HFFc6 (cell line): ENCODE results near the gene CCNI. TPM values are rescaled to one million over a fixed set of nuclear protein-coding genes. Genes with fewer than 3 reads are reported as not detected.
A peak's percentile ranks its signal among the peaks of the same experiment; 100 is the strongest.
"Not testable (repeated sequence)": the region's sequence is repeated elsewhere in the genome, so short reads cannot be mapped to it uniquely, and the experiment has no call there.

Experiments used
- DNase-seq: peaks from one replicate; pipeline ENCODE4 v3.0.0-alpha.2; 2018
- H3K27ac Mint-ChIP-seq: 2 replicates; pipeline ENCODE4 v1.8.0; 2020; ENCODE audit warnings: mild to moderate bottlenecking, mixed read lengths
- H3K27me3 Mint-ChIP-seq: 2 replicates; pipeline ENCODE4 v1.8.0; 2021; ENCODE audit warnings: mild to moderate bottlenecking, moderate library complexity, mixed read lengths; ENCODE audit not compliant: insufficient read depth
- H3K36me3 Mint-ChIP-seq: 2 replicates; pipeline ENCODE4 v1.8.0; 2021; ENCODE audit warnings: low read depth, mixed read lengths
- H3K4me1 Mint-ChIP-seq: 2 replicates; pipeline ENCODE4 v1.8.0; 2020; ENCODE audit warnings: low read depth, mixed read lengths
- H3K4me3 Mint-ChIP-seq: 2 replicates; pipeline ENCODE4 v1.8.0; 2020; ENCODE audit warnings: mild to moderate bottlenecking, moderate library complexity, mixed read lengths
- H3K9me3 Mint-ChIP-seq: 2 replicates; pipeline ENCODE4 v1.8.0; 2020; ENCODE audit warnings: mild to moderate bottlenecking, mixed read lengths
- CTCF ChIP-seq: fragments of 200-600 bp; sonication (generic); IDR thresholded peaks from 2 replicates; pipeline ENCODE4 v1.5.0; 2021; ENCODE audit warnings: antibody characterized with exemption, mild to moderate bottlenecking
- total RNA-seq, 6 experiments: library from RNA; stranded (reverse); fragmentation: NEBNext Ultra II Directional; extraction: Animal tissue kit (Norgen Biotek cat#: 25700); gene quantifications; 2 replicates in 1 of 6; 3 replicates in 5 of 6; pipeline ENCODE4 v1.2.3, GENCODE V29; 2021

The CCNI gene
- total RNA-seq, 6 experiments from 2014 or later, result 132 to 210 (median 179) TPM

- H3K36me3 Mint-ChIP-seq, result peaks cover 64% of the 10 kb centered on the region
- no peak for TF ChIP-seq CTCF
- H3K4me1 Mint-ChIP-seq, result peaks cover 76% of the 10 kb centered on the region
- H3K27ac Mint-ChIP-seq, result peak overlapping the region; percentile 74
- no peaks in the 10 kb centered on the region for H3K9me3 Mint-ChIP-seq
- peaks cover 14% of the 10 kb centered on the region for H3K27me3 Mint-ChIP-seq
- no peak overlapping the region for H3K4me3 Mint-ChIP-seq
- DNase-seq, result no peak
These were observed 32.2 kb downstream of the CCNI start for GRCh38 chr4:77043507-77044136.

GRCh38 chr4:77040854-77041725 is 34.7 kb downstream of the CCNI start:
- H3K9me3 Mint-ChIP-seq, result no peaks in the 10 kb centered on the region
- peak overlapping the region; percentile 76 for H3K27ac Mint-ChIP-seq
- no peak for DNase-seq
- H3K36me3 Mint-ChIP-seq, result peaks cover 64% of the 10 kb centered on the region
- TF ChIP-seq CTCF, result no peak
- H3K4me3 Mint-ChIP-seq, result peak overlapping the region; percentile 38; the same call in 1 of the 2 replicates
- H3K4me1 Mint-ChIP-seq, result peaks cover 88% of the 10 kb centered on the region
- H3K27me3 Mint-ChIP-seq, result peaks cover 8% of the 10 kb centered on the region

GRCh38 chr4:77040270-77040669 is 35.5 kb downstream of the CCNI start:
- TF ChIP-seq CTCF, result no peak
- peak overlapping the region; percentile 76 for H3K27ac Mint-ChIP-seq
- DNase-seq, result peak; percentile 63
- H3K4me1 Mint-ChIP-seq, result peaks cover 93% of the 10 kb centered on the region
- peaks cover 5% of the 10 kb centered on the region for H3K27me3 Mint-ChIP-seq
- H3K36me3 Mint-ChIP-seq, result peaks cover 69% of the 10 kb centered on the region
- H3K9me3 Mint-ChIP-seq, result no peaks in the 10 kb centered on the region
- peak overlapping the region; percentile 50 for H3K4me3 Mint-ChIP-seq

- Mint-ChIP-seq H3K4me3 (peak overlapping the region; percentile 50), H3K36me3 (peaks cover 69% of the 10 kb centered on the region), H3K27me3 (peaks cover 5% of the 10 kb centered on the region), H3K9me3 (no peaks in the 10 kb centered on the region), H3K4me1 (peaks cover 93% of the 10 kb centered on the region), H3K27ac (peak overlapping the region; percentile 76)
- no peak for TF ChIP-seq CTCF
- no peak for DNase-seq
These were observed 36.0 kb downstream of the CCNI start for GRCh38 chr4:77039796-77040195.

- TF ChIP-seq CTCF, result no peak
- Mint-ChIP-seq H3K4me3 (peak overlapping the region; percentile 53), H3K9me3 (no peaks in the 10 kb centered on the region), H3K4me1 (peaks cover 86% of the 10 kb centered on the region), H3K27me3 (peaks cover 2% of the 10 kb centered on the region), H3K36me3 (peaks cover 70% of the 10 kb centered on the region), H3K27ac (peak overlapping the region; percentile 64)
- DNase-seq, result no peak
These were observed 38.1 kb downstream of the CCNI start for GRCh38 chr4:77037736-77038135.

GRCh38 chr4:77037168-77037567 is 38.6 kb downstream of the CCNI start:
- H3K4me1 Mint-ChIP-seq, result peaks cover 89% of the 10 kb centered on the region
- not testable (repeated sequence) for DNase-seq, H3K9me3 Mint-ChIP-seq, H3K27me3 Mint-ChIP-seq
- H3K36me3 Mint-ChIP-seq, result peaks cover 75% of the 10 kb centered on the region
- peak overlapping the region; percentile 64 for H3K27ac Mint-ChIP-seq
- H3K4me3 Mint-ChIP-seq, result peak overlapping the region; percentile 53
